ENCODE measurements around the gene NLRP13.

DNA sequence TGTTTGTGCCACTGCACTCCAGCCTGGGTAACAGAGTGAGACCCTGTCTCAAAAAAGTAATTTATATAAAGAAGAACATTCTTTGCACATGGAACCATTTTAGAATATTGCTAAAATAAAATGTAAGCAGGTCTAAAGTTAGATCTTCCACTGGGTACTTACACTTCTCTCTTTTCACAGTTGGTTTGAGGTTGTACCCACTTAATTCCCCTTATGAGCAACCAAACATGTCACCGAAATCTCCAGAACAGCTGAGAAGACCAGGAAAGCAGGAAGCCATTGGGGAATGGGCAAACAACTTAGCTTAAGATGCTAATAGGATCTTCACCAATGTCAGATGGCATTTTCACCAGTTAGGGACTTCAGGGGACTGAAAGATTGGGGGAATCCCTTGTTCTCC, 77.0 kb downstream of the NLRP13 start:
- TF ChIP-seq POLR2A (IDR thresholded peaks at IDR 0.05; ENCODE audit: low read depth, low read length) (no peak), SPI1 (IDR thresholded peaks at IDR 0.05; ENCODE audit: low read depth, low read length) (no peak)
